HG03439 (cell line): ENCODE measurements around the gene SLC38A8.

Experiments used
- ATAC-seq: cut with Tn5 transposase; IDR thresholded peaks from one replicate; pipeline ENCODE4 v1.9.1; 2021; ENCODE audit warnings: mild to moderate bottlenecking, moderate library complexity; ENCODE audit not compliant: unreplicated experiment

SLC38A8 gene

DNA sequence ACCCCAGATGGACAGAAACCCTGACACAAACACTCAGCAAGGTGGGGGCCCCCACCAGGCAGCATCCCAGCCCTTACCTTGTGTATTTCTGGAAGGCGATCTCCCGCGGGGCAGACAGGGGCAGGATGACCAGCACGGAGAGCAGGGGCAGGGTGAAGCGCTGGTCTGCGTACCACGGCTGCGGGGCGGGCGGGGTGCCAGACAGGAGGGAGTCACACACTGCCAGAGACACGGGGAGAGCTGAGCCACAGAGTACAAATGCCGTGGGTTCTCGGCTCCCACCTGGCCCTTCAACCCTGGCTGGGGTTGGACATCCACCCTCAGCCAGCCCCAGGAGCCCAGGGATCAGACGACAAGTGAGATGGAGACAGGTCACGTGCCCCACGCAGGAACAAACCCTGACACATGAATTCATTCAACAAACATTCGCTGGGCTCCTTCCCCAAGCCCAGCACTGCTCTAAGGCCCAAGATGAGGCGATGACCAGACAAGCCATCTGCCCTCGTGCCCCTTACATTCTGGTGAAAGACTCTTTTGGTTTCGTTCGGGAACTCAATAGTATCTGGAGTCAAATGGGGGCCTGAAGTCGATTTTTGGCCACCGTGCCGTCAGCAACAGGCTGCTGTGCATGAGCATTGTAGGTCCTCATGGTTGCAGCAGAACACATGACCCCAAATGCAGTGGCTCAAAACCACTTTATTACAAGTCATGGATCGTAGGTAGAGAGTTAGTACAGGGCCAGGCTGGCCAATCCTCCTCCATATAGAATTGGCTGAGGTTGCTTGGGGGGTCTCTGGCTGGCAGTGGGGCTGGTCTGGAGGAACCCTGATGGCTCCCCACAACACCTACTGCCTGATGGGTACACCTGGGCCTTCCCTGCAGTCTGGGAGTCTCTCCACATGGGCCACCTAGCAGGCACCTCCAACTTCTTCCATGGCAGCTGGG is 9.1 kb downstream of the SLC38A8 start:
- ATAC-seq = no peak

- ATAC-seq = no peak
Observed at GRCh38 chr16:84032458-84033178, 10.0 kb downstream of the SLC38A8 start.

DNA sequence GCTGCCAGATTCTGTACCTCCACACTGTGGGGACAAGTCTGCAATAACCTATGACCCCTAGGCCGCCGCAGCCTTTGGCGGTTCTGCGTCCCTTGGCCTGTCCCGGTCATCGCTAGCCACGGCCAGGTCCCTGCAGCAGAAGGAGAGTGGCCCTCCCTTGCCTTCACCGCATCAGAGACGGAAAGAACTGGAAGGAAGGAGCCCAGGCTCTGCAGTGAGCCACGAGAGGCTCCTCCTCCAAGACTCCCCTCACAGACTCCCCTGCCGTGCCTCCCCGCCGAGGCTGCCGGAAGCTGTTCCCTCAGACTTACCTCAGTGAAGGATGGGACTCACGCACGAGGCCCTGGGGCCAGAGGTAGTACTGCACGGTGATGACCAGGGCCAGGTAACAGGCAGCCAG is 11.0 kb downstream of the SLC38A8 start:
- no peak for ATAC-seq

- no peak for ATAC-seq
Observed at GRCh38 chr16:84029297-84030047, 13.1 kb downstream of the SLC38A8 start.

- ATAC-seq = no peak
Observed at GRCh38 chr16:84027625-84028024, 15.0 kb downstream of the SLC38A8 start.

- ATAC-seq = no peak
Observed at GRCh38 chr16:84026606-84027005, 16.0 kb downstream of the SLC38A8 start.

DNA sequence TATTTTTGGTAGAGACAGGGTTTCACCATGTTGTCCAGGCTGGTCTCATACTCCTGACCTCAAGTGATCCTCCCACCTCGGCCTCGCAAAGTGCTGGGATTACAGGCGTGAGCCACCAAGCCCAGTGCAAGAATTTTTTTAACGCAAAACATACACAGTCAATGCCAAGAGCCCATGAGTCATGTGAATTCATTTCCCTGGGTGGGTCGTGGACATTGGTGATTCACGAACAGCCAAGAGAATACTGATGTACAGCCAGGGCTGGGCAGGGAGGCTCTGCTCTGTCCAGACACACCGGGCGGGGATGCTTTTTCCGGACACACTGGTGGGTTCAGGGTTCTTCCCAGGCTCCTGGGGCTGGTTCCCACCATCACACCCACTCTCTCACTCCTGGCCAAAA is 17.7 kb downstream of the SLC38A8 start:
- ATAC-seq = no peak

DNA sequence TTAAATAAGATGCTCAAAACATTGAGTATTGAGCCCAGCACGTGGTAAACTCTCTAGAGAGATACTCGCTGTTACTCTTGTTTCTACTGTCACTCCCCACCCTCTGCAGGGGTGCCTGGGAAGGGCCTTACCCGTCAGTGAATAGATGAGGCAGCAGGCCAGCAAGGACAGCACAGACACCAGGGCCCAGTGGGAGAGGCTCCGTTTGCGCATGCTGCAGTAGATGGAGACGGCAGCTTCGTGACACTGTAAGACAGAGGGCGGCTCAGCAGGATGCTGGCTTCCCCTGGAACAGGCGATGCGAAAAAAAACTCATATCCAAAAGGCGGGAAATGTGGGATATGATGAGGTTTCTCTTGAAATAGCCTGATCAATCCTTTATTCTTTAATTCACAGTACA is 20.0 kb downstream of the SLC38A8 start:
- ATAC-seq = no peak

GRCh38 chr16:84021488-84021887 is 21.1 kb downstream of the SLC38A8 start:
- ATAC-seq = no peak

GRCh38 chr16:84020353-84020752 is 22.2 kb downstream of the SLC38A8 start:
- ATAC-seq = no peak

DNA sequence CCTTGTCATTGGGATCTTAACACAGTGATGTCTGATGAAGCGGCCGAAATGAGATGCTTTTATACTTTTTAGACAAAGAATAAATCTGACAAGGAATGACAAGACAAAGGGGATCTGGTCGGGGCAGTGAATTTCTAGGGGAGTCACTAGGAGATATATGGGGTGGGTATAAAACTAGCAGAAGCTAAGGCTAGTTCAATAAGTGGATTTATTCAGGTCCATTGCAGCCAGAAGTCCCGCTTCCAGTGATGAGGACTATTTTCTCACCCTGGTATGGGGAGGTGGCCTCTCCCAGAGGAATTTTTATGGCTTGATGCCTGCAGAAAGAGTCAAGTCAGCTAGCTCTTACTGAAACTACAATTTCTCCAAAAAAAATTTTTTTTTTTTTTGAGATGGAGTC is 23.9 kb downstream of the SLC38A8 start:
- no peak for ATAC-seq

- ATAC-seq = no peak
Observed at GRCh38 chr16:84016477-84016876, 26.1 kb downstream of the SLC38A8 start.

- no peak for ATAC-seq
Observed at GRCh38 chr16:84015399-84015798, 27.2 kb downstream of the SLC38A8 start.

- no peak for ATAC-seq
Observed at GRCh38 chr16:84014570-84015327, 27.8 kb downstream of the SLC38A8 start.

DNA sequence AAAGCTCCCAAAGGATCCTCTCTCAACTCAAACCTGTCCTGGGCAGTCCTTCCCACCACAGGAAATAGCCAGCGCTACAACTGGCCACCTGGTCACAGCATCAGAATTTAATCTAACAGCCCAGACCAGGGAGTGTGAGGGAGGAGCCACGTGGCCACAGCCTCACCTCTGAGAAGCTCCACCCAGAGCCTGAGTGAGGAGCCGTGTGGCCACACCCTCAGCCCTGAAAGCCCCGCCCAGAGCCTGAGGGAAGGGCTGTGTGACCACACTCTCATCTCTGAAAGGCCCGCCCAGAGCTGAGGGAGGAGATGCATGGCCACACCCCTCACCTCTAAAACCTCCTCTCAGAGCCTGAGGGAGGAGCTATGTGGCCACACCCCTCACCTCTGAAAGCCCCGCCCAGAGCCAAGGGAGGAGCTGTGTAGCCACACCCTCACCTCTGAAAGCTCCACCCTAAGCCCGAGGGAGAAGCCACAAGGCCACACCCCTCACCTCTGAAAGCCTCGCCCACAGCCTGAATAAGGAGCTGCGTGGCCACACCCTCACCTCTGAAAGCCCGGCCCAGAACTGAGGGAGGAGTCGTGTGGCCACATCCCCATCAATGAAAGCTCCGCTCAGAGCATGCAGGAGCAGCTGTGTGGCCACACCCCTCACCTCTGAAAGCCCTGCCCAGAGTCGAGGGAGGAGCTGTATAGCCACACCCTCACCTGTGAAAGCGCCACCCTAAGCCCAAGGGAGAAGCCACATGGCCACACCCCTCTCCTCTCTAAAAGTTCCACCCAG is 28.6 kb downstream of the SLC38A8 start:
- ATAC-seq = peak; percentile 70

DNA sequence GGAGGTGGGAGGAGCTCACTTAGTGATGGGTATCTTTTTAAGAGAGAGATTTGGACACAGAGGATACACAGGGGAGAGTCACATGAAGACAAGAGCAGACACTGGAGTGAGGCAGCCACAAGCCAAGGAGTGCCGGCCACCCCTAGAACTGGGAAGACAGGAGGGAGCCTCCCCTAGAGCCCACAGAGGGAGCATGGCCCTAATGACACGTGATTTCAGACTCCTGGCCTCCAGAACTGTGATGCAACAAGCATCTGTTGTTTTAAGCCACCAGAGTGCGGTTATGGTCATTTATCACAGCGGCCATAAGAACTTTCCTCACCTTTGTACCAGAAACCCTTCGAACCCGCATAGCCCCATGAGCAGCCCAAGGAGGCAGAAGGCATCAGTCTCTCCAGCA is 33.3 kb downstream of the SLC38A8 start:
- no peak for ATAC-seq

- no peak for ATAC-seq
Observed at GRCh38 chr16:84007965-84008364, 34.6 kb downstream of the SLC38A8 start.

- ATAC-seq = no peak
Observed at GRCh38 chr16:84007520-84007919, 35.1 kb downstream of the SLC38A8 start.

DNA sequence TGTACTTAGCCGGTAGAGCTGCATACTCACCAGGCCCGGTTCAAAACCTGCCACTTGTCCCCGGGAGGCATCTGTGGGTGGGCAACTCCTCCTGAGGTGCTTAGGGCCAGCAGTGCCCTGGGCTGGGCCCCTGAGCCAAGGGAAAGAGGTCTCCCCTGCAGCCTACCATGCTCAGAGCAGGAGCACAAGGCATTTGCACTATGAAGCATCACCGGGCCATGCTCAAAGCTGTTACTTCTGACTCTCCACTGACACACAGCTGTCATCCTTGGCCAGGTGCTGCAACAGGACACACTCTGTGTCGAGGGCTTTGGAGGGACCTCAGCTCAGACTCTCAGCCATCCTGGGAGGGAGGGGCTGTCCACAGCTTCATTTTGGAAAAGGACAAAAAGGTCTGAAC is 37.2 kb downstream of the SLC38A8 start:
- no peak for ATAC-seq

- ATAC-seq = no peak
Observed at GRCh38 chr16:84004442-84004841, 38.2 kb downstream of the SLC38A8 start.
